Activated CD8-positive, alpha-beta T cell treated with anti-CD3 and anti-CD28 coated beads for 36 hours (primary cell): ENCODE data around the gene PABPN1. TPM values are rescaled to one million over a fixed set of nuclear protein-coding genes. Genes with fewer than 3 reads are reported as not detected.

Experiments
- ATAC-seq: fragments of 200-7000 bp; cut with Tn5 transposase; one replicate; pipeline ENCODE4 v1.10.0; 2021; ENCODE audit warnings: mild to moderate bottlenecking, moderate library complexity
- CTCF ChIA-PET: fragments of 350-600 bp; sonication (Branson Sonifier 250); formaldehyde crosslinking; loops from one replicate; lab custom pipeline; 2021; ENCODE audit warnings: antibody characterized with exemption; lab: Charles Lee
- POLR2A ChIA-PET: fragments of 350-600 bp; sonication (Branson Sonifier 250); formaldehyde crosslinking; loops from one replicate; lab custom pipeline; 2021; ENCODE audit warnings: antibody characterized with exemption; lab: Charles Lee
- DNase-seq: peaks from one replicate; pipeline ENCODE4 v3.0.0-alpha.2; 2020
- H3K27ac Mint-ChIP-seq: one replicate; pipeline ENCODE4 v1.8.0; 2021; ENCODE audit warnings: mild to moderate bottlenecking, mixed read lengths
- H3K27me3 Mint-ChIP-seq: one replicate; pipeline ENCODE4 v1.8.0; 2021; ENCODE audit warnings: mixed read lengths
- H3K36me3 Mint-ChIP-seq: one replicate; pipeline ENCODE4 v1.8.0; 2021; ENCODE audit warnings: low read depth, mixed read lengths
- H3K4me1 Mint-ChIP-seq: one replicate; pipeline ENCODE4 v1.8.0; 2021; ENCODE audit warnings: low read depth, mixed read lengths
- H3K4me3 Mint-ChIP-seq: one replicate; pipeline ENCODE4 v1.8.0; 2021; ENCODE audit warnings: mild to moderate bottlenecking, moderate library complexity, mixed read lengths
- H3K9me3 Mint-ChIP-seq: one replicate; pipeline ENCODE4 v1.8.0; 2021; ENCODE audit warnings: mixed read lengths
- CTCF ChIP-seq: fragments of 200-600 bp; IDR thresholded peaks from one replicate; pipeline ENCODE4 v1.8.0; 2022; ENCODE audit warnings: antibody characterized with exemption, mild to moderate bottlenecking
- intact Hi-C: fragments of 100-400 bp; cut with micrococcal nuclease; formaldehyde crosslinking; loops from one replicate; pipeline ENCODE4 v1.10.0; 2022
- total RNA-seq, 2 experiments: library from RNA; stranded (reverse); gene quantifications; one replicate each; pipeline ENCODE4 v1.2.3, GENCODE V29; 2021

PABPN1 gene
- total RNA-seq, 2 experiments from 2014 or later = 258 to 260 TPM

- peaks cover 33% of the 10 kb centered on the region for H3K36me3 Mint-ChIP-seq
- no peaks in the 10 kb centered on the region for H3K9me3 Mint-ChIP-seq
- peak; percentile 8 for ATAC-seq
- peaks cover 14% of the 10 kb centered on the region for H3K27me3 Mint-ChIP-seq
- peak overlapping the region; percentile 97 for H3K27ac Mint-ChIP-seq
- H3K4me3 Mint-ChIP-seq = peak overlapping the region; percentile 91
- no peak for TF ChIP-seq CTCF
- no peak for DNase-seq
- CTCF ChIA-PET = interaction anchor here (0.7 to 7.1 kb wide), 11 partner anchors 11 to 257 kb away, joined by 3 to 78 read pairs (median 5); partner anchors contain the start of genes HOMEZ and PABPN1
- intact Hi-C loops = loop anchor here (2.0 kb wide), 1 partner anchor 19 kb away; the partner anchor contains the start of gene PABPN1
- POLR2A ChIA-PET = interaction anchor here (0.7 to 6.5 kb wide), 12 partner anchors 9 to 535 kb away, joined by 3 to 139 read pairs (median 8); partner anchors contain the start of genes ACIN1, C14orf119, HOMEZ and OXA1L
- H3K4me1 Mint-ChIP-seq = peaks cover 20% of the 10 kb centered on the region
These were observed 19.3 kb upstream of the PABPN1 start for GRCh38 chr14:23301969-23302289.

- ChIA-PET POLR2A (interaction anchor here (0.7 to 6.5 kb wide), 14 partner anchors 8 to 536 kb away, joined by 3 to 139 read pairs (median 6); partner anchors contain the start of genes ACIN1, C14orf119, HOMEZ and OXA1L), CTCF (interaction anchor here (0.7 to 7.1 kb wide), 11 partner anchors 11 to 256 kb away, joined by 3 to 78 read pairs (median 3); partner anchors contain the start of genes HOMEZ and PABPN1)
- Mint-ChIP-seq H3K27ac (peak within 1 kb of the TSS; percentile 97), H3K4me3 (peak within 1 kb of the TSS; percentile 91), H3K9me3 (no peaks in the 10 kb centered on the region), H3K36me3 (peaks cover 29% of the 10 kb centered on the region), H3K27me3 (peaks cover 19% of the 10 kb centered on the region), H3K4me1 (peaks cover 20% of the 10 kb centered on the region)
- ATAC-seq = peak; percentile 50
- intact Hi-C loops = no loop called here
- TF ChIP-seq CTCF = no peak
- peak; percentile 97 for DNase-seq
These were observed 18.7 kb upstream of the PABPN1 start, which contains the start of gene PPP1R3E for GRCh38 chr14:23302290-23303225. Gene PPP1R3E (minus strand): TSS chr14:23302859. CDS start chr14:23302576, 283 bp downstream.

- TF ChIP-seq CTCF = no peak
- intact Hi-C loops = no loop called here
- peak; percentile 48 for DNase-seq
- ATAC-seq = no peak
- H3K27ac Mint-ChIP-seq = no peak within 1 kb of the TSS
- POLR2A ChIA-PET = interaction anchor here (6.4 to 6.5 kb wide), 2 partner anchors 13 to 16 kb away, joined by 40 to 139 read pairs; partner anchors contain the start of gene PABPN1
- H3K27me3 Mint-ChIP-seq = peaks cover 25% of the 10 kb centered on the region
- H3K36me3 Mint-ChIP-seq = peaks cover 3% of the 10 kb centered on the region
- H3K4me3 Mint-ChIP-seq = peak within 1 kb of the TSS; percentile 9
- CTCF ChIA-PET = interaction anchor here (2.3 kb wide), 1 partner anchor 15 kb away, joined by 7 read pairs; the partner anchor contains the start of gene PABPN1
- H3K9me3 Mint-ChIP-seq = no peaks in the 10 kb centered on the region
- peaks cover 6% of the 10 kb centered on the region for H3K4me1 Mint-ChIP-seq
These were observed 14.7 kb upstream of the PABPN1 start, which contains the start of gene BCL2L2 for GRCh38 chr14:23306412-23307145. Gene BCL2L2 (plus strand): TSS chr14:23306833. CDS start chr14:23307768, 935 bp downstream.

- H3K4me1 Mint-ChIP-seq = peaks cover 6% of the 10 kb centered on the region
- H3K27ac Mint-ChIP-seq = no peak overlapping the region
- ChIA-PET CTCF (interaction anchor here (2.3 kb wide), 1 partner anchor 14 kb away, joined by 7 read pairs; the partner anchor contains the start of gene PABPN1), POLR2A (interaction anchor here (6.4 kb wide), 1 partner anchor 15 kb away, joined by 40 read pairs; the partner anchor contains the start of gene PABPN1)
- ATAC-seq (no peak), DNase-seq (no peak)
- TF ChIP-seq CTCF = no peak
- H3K27me3 Mint-ChIP-seq = peaks cover 25% of the 10 kb centered on the region
- intact Hi-C loops = no loop called here
- H3K9me3 Mint-ChIP-seq = no peaks in the 10 kb centered on the region
- H3K36me3 Mint-ChIP-seq = peaks cover 3% of the 10 kb centered on the region
- peak overlapping the region; percentile 9 for H3K4me3 Mint-ChIP-seq
These were observed 14.1 kb upstream of the PABPN1 start for GRCh38 chr14:23307146-23307530.
